Stimulated activated effector memory CD8-positive, alpha-beta T cell treated with anti-CD3 and anti-CD28 coated beads, Interleukin-12 subunit alpha, Interleukin-12 subunit beta, amount 100 ng/mL, for 72 hours (primary cell): ENCODE data around the gene FAM98B.
A peak's percentile ranks its signal among the peaks of the same experiment; 100 is the strongest.
"Not testable (repeated sequence)": the region's sequence is repeated elsewhere in the genome, so short reads cannot be mapped to it uniquely, and the experiment has no call there.

ENCODE experiments used
- ATAC-seq: fragments of 150-1000 bp; cut with Tn5 transposase; 2 replicates; pipeline ENCODE4 v1.10.0; 2021
- DNase-seq, 2 donors: peaks; one replicate each; pipeline ENCODE4 v3.0.0; 2021 to 2022; ENCODE audit warnings: low spot score in 2 of 2
- H3K27ac Mint-ChIP-seq: one replicate; pipeline ENCODE4 v1.8.0; 2022; ENCODE audit warnings: mild to moderate bottlenecking, mixed read lengths
- H3K36me3 Mint-ChIP-seq: one replicate; pipeline ENCODE4 v1.8.0; 2022; ENCODE audit warnings: mild to moderate bottlenecking, mixed read lengths
- H3K4me1 Mint-ChIP-seq: one replicate; pipeline ENCODE4 v1.8.0; 2022; ENCODE audit warnings: mixed read lengths
- H3K4me3 Mint-ChIP-seq: one replicate; pipeline ENCODE4 v1.8.0; 2022; ENCODE audit warnings: mild to moderate bottlenecking, mixed read lengths
- H3K9me3 Mint-ChIP-seq: one replicate; pipeline ENCODE4 v1.8.0; 2022; ENCODE audit warnings: mixed read lengths

The FAM98B gene

DNA sequence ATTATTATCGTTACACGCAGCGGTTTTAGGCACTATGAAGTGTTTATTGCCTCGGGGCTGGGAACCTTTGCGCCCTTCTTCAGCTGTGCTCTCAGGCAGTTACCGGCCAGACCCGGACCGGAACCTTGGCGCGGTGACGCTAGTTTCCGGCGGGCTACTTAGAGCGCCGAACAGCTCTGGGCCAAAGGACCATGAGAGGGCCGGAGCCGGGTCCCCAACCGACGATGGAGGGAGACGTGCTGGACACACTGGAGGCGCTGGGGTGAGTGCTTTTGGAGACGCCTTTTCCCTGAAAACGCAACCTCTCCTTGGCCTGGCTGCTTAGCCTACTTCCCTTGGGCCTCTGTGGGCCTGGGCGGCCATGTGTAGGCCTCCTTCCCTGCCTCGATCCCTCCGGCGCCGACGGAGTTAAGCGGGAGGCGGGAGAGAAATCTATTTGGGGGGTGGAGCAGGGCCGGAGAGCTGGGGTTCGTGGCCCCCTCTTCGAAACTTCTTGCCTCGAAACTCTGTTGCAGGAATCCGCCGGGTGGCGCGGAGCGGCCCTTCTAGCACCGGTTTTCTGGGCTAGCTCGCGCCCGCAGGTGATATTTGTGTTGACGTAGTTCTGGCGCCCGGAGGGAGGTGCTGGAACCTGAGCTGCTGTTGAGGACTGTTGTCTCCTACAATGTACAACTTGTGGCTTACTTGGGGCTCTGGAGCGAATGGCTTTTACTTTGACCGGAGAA, at the start of gene FAM98B:
FAM98B (plus strand) TSS at position 157 of the 725 bp plus-strand sequence; CDS start at position 192, 35 bp downstream.
- ATAC-seq (peak; percentile 98), DNase-seq (peak; percentile 94 to 99)
- H3K36me3 Mint-ChIP-seq, result peaks cover 14% of the 10 kb centered on the region
- H3K9me3 Mint-ChIP-seq, result no peaks in the 10 kb centered on the region
- peaks cover 30% of the 10 kb centered on the region for H3K4me1 Mint-ChIP-seq
- H3K4me3 Mint-ChIP-seq, result peak within 1 kb of the TSS; percentile 91
- peak within 1 kb of the TSS; percentile 96 for H3K27ac Mint-ChIP-seq

DNA sequence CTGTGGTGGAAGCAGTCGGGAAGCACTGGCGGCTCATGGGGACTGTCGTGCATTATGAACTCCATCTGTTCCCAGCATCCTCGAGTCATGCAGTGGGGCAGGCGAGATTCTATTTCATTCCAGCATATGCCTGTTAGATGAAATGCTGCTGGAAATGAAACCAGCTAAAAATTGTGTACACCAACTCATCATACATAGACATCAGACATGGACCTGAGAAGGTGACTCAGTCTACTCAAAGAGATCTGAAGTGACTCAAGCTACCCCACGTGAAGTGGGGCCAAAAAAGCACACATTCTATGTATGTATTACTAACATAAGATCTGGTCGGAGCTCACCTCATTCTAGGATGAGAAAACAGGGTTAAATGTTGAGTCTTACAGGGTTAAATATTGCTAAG, 47.5 kb upstream of the FAM98B start:
- Mint-ChIP-seq H3K4me3 (no peak overlapping the region), H3K9me3 (no peaks in the 10 kb centered on the region), H3K36me3 (no peaks in the 10 kb centered on the region), H3K4me1 (no peaks in the 10 kb centered on the region), H3K27ac (no peak overlapping the region)
- DNase-seq, result no peak
- ATAC-seq, result peak; percentile 79

DNA sequence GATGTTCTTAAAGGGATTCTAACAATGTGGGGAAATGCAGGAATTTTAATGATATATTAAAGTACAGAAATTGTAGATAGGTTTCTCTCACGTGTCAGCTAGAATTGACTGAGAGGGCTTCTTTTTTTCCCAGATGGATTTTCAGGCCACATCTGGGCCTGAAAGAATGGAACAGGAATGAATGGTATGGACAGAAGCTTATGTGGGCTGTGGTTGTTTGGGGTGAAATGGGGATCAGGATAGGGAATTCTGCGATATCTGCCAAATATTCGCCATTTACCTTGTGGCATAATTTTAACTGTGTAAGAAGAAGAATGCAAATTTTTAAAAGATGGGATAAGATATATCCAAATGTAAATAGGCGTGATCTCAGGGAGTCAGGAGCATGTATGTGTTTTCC, 45.4 kb upstream of the FAM98B start:
- Mint-ChIP-seq H3K4me3 (no peak overlapping the region), H3K9me3 (no peaks in the 10 kb centered on the region), H3K27ac (no peak overlapping the region), H3K36me3 (no peaks in the 10 kb centered on the region), H3K4me1 (no peaks in the 10 kb centered on the region)
- no peak for ATAC-seq
- no peak for DNase-seq

DNA sequence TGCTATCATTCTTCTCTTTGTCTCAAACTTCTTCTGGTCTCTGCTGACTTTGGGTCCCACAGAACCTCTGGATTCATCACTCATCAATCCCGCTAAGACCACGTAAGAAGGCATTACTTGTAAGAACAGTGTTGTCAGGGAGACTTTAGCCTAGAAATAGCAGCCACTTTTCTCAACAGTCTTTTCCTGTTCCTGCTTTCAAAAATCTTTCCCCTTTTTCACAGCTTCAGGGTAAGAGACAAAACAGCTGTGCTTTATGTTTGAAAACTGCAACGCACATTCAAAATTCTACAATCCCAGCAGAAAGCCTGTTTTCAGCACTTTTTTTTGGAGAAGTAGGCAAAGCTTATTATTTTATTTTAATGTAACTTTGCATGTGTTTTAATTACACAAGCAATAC, 42.0 kb upstream of the FAM98B start:
- ATAC-seq, result no peak
- Mint-ChIP-seq H3K4me3 (no peak overlapping the region), H3K4me1 (no peaks in the 10 kb centered on the region), H3K36me3 (no peaks in the 10 kb centered on the region), H3K9me3 (no peaks in the 10 kb centered on the region), H3K27ac (no peak overlapping the region)
- DNase-seq, result no peak

GRCh38 chr15:38412466-38412865, 41.5 kb upstream of the FAM98B start:
- DNase-seq, result no peak
- H3K9me3 Mint-ChIP-seq, result no peaks in the 10 kb centered on the region
- no peaks in the 10 kb centered on the region for H3K36me3 Mint-ChIP-seq
- H3K4me1 Mint-ChIP-seq, result no peaks in the 10 kb centered on the region
- no peak for ATAC-seq
- no peak overlapping the region for H3K4me3 Mint-ChIP-seq
- no peak overlapping the region for H3K27ac Mint-ChIP-seq

DNA sequence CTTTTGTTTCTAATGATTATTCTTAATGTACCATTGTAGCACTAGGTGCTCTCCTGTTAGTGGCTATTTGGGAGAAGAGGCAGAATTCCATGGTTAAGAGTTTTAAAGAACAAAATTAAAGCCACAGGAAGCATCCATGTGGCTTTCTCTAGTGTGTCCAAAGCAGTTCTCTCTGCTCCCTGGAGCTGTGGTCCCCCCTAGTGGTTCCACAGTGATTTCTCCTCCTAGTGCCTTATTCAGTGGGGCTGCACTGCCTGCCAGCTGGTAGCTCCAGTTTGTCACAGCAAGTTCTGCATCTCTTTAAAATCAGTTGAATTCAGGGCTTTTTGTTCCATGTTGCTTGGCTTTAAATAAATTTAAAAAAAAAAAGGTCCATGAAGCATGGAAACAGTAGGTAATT, 39.6 kb upstream of the FAM98B start:
- no peaks in the 10 kb centered on the region for H3K9me3 Mint-ChIP-seq

GRCh38 chr15:38421069-38421690, 32.7 kb upstream of the FAM98B start:
- ATAC-seq (no peak), DNase-seq (no peak)
- Mint-ChIP-seq H3K36me3 (no peaks in the 10 kb centered on the region), H3K9me3 (no peaks in the 10 kb centered on the region), H3K4me3 (no peak overlapping the region), H3K27ac (no peak overlapping the region), H3K4me1 (no peaks in the 10 kb centered on the region)

More for the DNA sequence above, 39.6 kb upstream of the FAM98B start:
- no peaks in the 10 kb centered on the region for H3K4me1 Mint-ChIP-seq
- H3K4me3 Mint-ChIP-seq, result no peak overlapping the region
- ATAC-seq, result no peak
- no peak overlapping the region for H3K27ac Mint-ChIP-seq
- H3K36me3 Mint-ChIP-seq, result no peaks in the 10 kb centered on the region
- DNase-seq, result no peak

DNA sequence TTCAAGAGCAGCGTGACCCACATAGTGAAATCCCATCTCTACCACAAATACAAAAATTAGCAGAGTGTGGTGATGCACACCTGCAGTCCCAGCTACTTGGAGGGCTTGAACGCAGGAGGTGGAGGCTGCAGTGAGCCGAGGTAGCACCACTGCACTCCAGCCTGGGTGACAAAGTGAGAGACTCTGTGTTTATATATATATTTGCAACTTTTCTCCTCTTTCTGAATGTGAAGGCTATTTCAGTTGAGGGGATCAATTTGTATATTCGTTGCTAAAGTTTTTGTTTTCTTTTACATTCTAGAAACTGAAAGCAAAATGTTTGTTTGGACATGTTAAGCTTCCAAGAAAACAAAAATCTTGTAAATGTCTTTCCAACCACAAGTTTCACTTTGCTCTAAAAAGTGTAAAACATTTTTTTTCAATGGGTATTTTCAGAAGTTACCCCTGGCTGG, 29.8 kb upstream of the FAM98B start:
- no peak for ATAC-seq
- H3K36me3 Mint-ChIP-seq, result no peaks in the 10 kb centered on the region
- no peaks in the 10 kb centered on the region for H3K9me3 Mint-ChIP-seq
- no peak overlapping the region for H3K27ac Mint-ChIP-seq
- no peak overlapping the region for H3K4me3 Mint-ChIP-seq
- no peaks in the 10 kb centered on the region for H3K4me1 Mint-ChIP-seq
- no peak for DNase-seq

- Mint-ChIP-seq H3K36me3 (no peaks in the 10 kb centered on the region), H3K27ac (no peak overlapping the region), H3K4me1 (no peaks in the 10 kb centered on the region), H3K9me3 (no peaks in the 10 kb centered on the region), H3K4me3 (no peak overlapping the region)
- no peak for ATAC-seq
- no peak for DNase-seq
Observed at GRCh38 chr15:38425269-38425668, 28.7 kb upstream of the FAM98B start.

DNA sequence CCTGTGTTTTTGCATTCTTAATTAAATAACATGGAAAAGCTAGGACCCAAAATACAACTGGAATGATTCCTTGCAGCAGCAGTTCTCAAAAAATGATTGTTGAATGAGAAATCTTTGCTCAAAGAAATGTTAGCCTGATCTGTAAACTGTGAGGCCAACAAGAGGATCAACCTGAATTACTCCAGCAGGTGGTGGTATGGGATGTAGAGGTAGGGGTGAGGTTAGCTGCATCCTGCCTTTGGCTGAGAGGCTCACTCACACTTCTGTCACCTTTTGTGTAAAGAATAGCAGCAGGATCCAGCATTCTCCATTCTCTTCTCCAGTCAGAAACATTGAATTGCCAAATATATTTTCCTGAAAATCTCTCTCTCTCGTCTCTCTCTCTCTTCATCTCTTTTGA, 26.5 kb upstream of the FAM98B start:
- no peak overlapping the region for H3K4me3 Mint-ChIP-seq
- ATAC-seq (no peak), DNase-seq (no peak)
- no peaks in the 10 kb centered on the region for H3K36me3 Mint-ChIP-seq
- no peak overlapping the region for H3K27ac Mint-ChIP-seq
- no peaks in the 10 kb centered on the region for H3K4me1 Mint-ChIP-seq
- H3K9me3 Mint-ChIP-seq, result no peaks in the 10 kb centered on the region

DNA sequence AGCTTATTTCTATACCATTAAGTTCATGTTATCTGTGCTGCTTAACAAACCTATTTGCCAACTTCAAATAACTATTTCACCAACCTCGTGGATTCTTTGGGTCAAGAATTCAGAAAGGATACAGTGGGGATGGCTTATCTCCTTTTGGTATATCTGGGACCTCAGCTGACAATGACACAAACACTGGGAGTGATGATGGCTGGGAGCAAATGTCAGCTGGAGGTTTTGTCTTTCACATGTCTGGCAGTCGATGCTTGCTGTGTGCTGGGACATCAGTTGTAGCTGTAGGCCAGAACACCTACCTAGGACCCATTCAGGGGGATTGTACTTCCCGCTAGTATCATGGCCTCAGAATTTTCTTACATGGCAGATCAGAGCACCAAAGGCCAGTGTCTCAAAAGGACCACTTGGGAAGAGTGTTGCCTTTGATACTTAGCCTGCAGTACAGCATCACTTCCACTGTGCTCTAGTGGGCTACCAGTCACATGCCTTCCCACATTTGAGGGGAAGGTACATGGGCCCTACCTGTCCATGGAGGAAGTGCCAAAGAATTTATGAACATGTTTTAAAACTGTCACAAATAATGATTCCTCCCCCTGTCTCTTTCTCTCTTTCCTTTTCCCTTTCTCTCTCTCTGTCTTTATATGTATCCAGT, 23.7 kb upstream of the FAM98B start:
- no peaks in the 10 kb centered on the region for H3K36me3 Mint-ChIP-seq
- peak; percentile 31 for ATAC-seq
- DNase-seq, result no peak
- no peaks in the 10 kb centered on the region for H3K9me3 Mint-ChIP-seq
- H3K27ac Mint-ChIP-seq, result no peak overlapping the region
- no peaks in the 10 kb centered on the region for H3K4me1 Mint-ChIP-seq
- no peak overlapping the region for H3K4me3 Mint-ChIP-seq

DNA sequence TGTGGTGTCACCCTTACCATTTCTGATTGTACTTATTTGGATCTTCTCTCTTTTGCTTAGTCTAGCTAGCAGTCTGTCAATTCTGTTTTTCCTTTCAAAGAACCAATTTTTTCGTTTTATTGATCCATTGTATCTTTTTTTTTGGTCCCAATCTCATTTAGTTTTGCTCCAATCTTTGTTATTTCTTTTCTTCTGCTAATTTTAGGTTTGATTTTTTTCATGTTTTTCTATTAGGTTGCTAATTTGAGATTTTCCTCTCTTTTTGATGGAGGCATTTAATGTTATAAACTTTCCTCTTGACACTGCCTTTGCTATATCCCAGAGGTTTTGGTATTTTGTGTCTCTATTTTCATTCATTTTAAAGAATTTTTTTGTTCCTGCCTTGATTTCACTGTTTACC, 16.9 kb upstream of the FAM98B start:
- Mint-ChIP-seq H3K4me1 (peaks cover 7% of the 10 kb centered on the region), H3K4me3 (no peak overlapping the region), H3K27ac (no peak overlapping the region), H3K9me3 (no peaks in the 10 kb centered on the region), H3K36me3 (no peaks in the 10 kb centered on the region)
- DNase-seq (no peak), ATAC-seq (no peak)

DNA sequence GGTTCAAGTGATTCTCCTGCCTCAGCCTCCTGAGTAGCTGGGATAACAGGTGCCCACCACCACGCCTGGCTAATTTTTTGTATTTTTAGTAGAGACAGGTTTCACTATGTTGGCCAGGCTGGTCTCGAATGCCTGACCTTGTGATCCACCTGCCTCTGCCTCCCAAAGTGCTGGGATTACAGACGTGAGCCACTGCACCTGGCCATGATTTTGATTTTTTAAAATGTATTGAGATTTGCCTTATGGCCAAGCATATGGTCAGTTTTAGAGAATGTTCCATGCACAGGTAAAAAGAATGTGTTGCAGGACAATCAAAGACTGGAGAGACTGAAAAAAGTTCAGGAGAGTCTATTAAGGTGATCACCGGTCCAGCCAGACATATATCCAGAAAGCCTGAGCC, 16.3 kb upstream of the FAM98B start:
- not testable (repeated sequence) for H3K4me3 Mint-ChIP-seq, DNase-seq, H3K36me3 Mint-ChIP-seq

GRCh38 chr15:38438031-38438986, 15.6 kb upstream of the FAM98B start:
- Mint-ChIP-seq H3K4me3 (no peak overlapping the region), H3K27ac (no peak overlapping the region), H3K36me3 (no peaks in the 10 kb centered on the region), H3K9me3 (no peaks in the 10 kb centered on the region), H3K4me1 (peaks cover 7% of the 10 kb centered on the region)
- no peak for ATAC-seq
- DNase-seq, result no peak

More for the DNA sequence above, 16.3 kb upstream of the FAM98B start:
- not testable (repeated sequence) for H3K27ac Mint-ChIP-seq, ATAC-seq, H3K9me3 Mint-ChIP-seq, H3K4me1 Mint-ChIP-seq
